GM21717 (cell line): ENCODE results near the gene EIF2B2.

Source experiments
- ATAC-seq: cut with Tn5 transposase; IDR thresholded peaks from one replicate; pipeline ENCODE4 v1.9.1; 2021; ENCODE audit warnings: mild to moderate bottlenecking, moderate library complexity; ENCODE audit not compliant: unreplicated experiment

Gene EIF2B2

GRCh38 chr14:75041613-75042012 lies 38.9 kb downstream of the EIF2B2 start:
- no peak for ATAC-seq

- no peak for ATAC-seq
These were observed 39.3 kb downstream of the EIF2B2 start for GRCh38 chr14:75042035-75042434.

GRCh38 chr14:75044322-75044721 lies 41.6 kb downstream of the EIF2B2 start:
- no peak for ATAC-seq

GRCh38 chr14:75044752-75045151 lies 42.0 kb downstream of the EIF2B2 start:
- no peak for ATAC-seq

- no peak for ATAC-seq
These were observed 43.6 kb downstream of the EIF2B2 start for GRCh38 chr14:75046275-75046674.

GRCh38 chr14:75046899-75047298 lies 44.2 kb downstream of the EIF2B2 start:
- ATAC-seq: no peak

GRCh38 chr14:75047506-75047905 lies 44.8 kb downstream of the EIF2B2 start:
- no peak for ATAC-seq

GRCh38 chr14:75048101-75048500 lies 45.4 kb downstream of the EIF2B2 start:
- ATAC-seq: no peak

- no peak for ATAC-seq
These were observed 46.4 kb downstream of the EIF2B2 start for GRCh38 chr14:75049136-75049535.

- ATAC-seq: no peak
These were observed 47.0 kb downstream of the EIF2B2 start for GRCh38 chr14:75049731-75050201.

GRCh38 chr14:75050852-75051555 lies 48.3 kb downstream of the EIF2B2 start, which contains the start of gene MLH3:
Gene MLH3 (minus strand): TSS chr14:75051467. CDS start chr14:75049655, 1,812 bp downstream.
- ATAC-seq: peak; percentile 70

- no peak for ATAC-seq
These were observed 48.8 kb downstream of the EIF2B2 start for GRCh38 chr14:75051556-75051899.

- no peak for ATAC-seq
These were observed 50.9 kb downstream of the EIF2B2 start for GRCh38 chr14:75053396-75054291.

GRCh38 chr14:75054421-75054820 lies 51.7 kb downstream of the EIF2B2 start:
- no peak for ATAC-seq

GRCh38 chr14:75059642-75060041 lies 56.9 kb downstream of the EIF2B2 start:
- ATAC-seq: no peak

GRCh38 chr14:75060420-75060819 lies 57.7 kb downstream of the EIF2B2 start:
- no peak for ATAC-seq
